Effector memory CD8-positive, alpha-beta T cell (primary cell): ENCODE data around the gene UBC.
A peak's percentile ranks its signal among the peaks of the same experiment; 100 is the strongest.
"Not testable (repeated sequence)": the region's sequence is repeated elsewhere in the genome, so short reads cannot be mapped to it uniquely, and the experiment has no call there.

Source experiments
- ATAC-seq: fragments of 150-1000 bp; cut with Tn5 transposase; replicated peaks from 2 replicates; pipeline ENCODE4 v1.10.0; 2021; ENCODE audit warnings: mild to moderate bottlenecking, moderate library complexity
- DNase-seq, 3 experiments: peaks; one replicate each; pipeline ENCODE4 v3.0.0; 2021
- H3K27ac Mint-ChIP-seq, 2 donors: one replicate each; pipeline ENCODE4 v1.8.0; 2022; ENCODE audit warnings: mild to moderate bottlenecking in 2 of 2, mixed read lengths in 2 of 2, moderate library complexity in 2 of 2
- H3K27me3 Mint-ChIP-seq, 2 donors: one replicate each; pipeline ENCODE4 v1.8.0; 2022; ENCODE audit warnings: mixed read lengths in 2 of 2
- H3K36me3 Mint-ChIP-seq: one replicate; pipeline ENCODE4 v1.8.0; 2022; ENCODE audit warnings: mild to moderate bottlenecking, moderate library complexity, mixed read lengths; ENCODE audit not compliant: insufficient read depth
- H3K4me1 Mint-ChIP-seq, 2 donors: one replicate each; pipeline ENCODE4 v1.8.0; 2022; ENCODE audit warnings: low read depth in 2 of 2, mixed read lengths in 2 of 2
- H3K4me3 Mint-ChIP-seq, 2 donors: one replicate each; pipeline ENCODE4 v1.8.0; 2022; ENCODE audit warnings: mild to moderate bottlenecking in 2 of 2, mixed read lengths in 2 of 2, moderate library complexity in 2 of 2
- H3K9me3 Mint-ChIP-seq, 2 donors: one replicate each; pipeline ENCODE4 v1.8.0; 2022; ENCODE audit warnings: mixed read lengths in 2 of 2

The UBC gene

GRCh38 chr12:124946447-124946793 is 32.0 kb upstream of the UBC start:
- Mint-ChIP-seq H3K27ac (peak overlapping the region in 1 of 2 donors; percentile 12), H3K4me1 (peaks cover 0 to 3% of the 10 kb centered on the region in 2 donors)

GRCh38 chr12:124941170-124941527 is 26.7 kb upstream of the UBC start:
- H3K4me3 Mint-ChIP-seq = no peak overlapping the region
- no peaks in the 10 kb centered on the region for H3K27me3 Mint-ChIP-seq
- no peaks in the 10 kb centered on the region for H3K9me3 Mint-ChIP-seq
- H3K4me1 Mint-ChIP-seq = peaks cover 4 to 9% of the 10 kb centered on the region in 2 donors
- DNase-seq = no peak
- peaks cover 9% of the 10 kb centered on the region for H3K36me3 Mint-ChIP-seq
- no peak for ATAC-seq
- H3K27ac Mint-ChIP-seq = no peak overlapping the region

More at GRCh38 chr12:124946447-124946793, 32.0 kb upstream of the UBC start:
- no peaks in the 10 kb centered on the region for H3K27me3 Mint-ChIP-seq
- ATAC-seq = no peak
- H3K36me3 Mint-ChIP-seq = peaks cover 29% of the 10 kb centered on the region
- H3K4me3 Mint-ChIP-seq = no peak overlapping the region
- no peak for DNase-seq
- no peaks in the 10 kb centered on the region for H3K9me3 Mint-ChIP-seq

GRCh38 chr12:124940393-124941169 is 26.1 kb upstream of the UBC start:
- Mint-ChIP-seq H3K27me3 (no peaks in the 10 kb centered on the region), H3K4me1 (peaks cover 4 to 8% of the 10 kb centered on the region in 2 donors), H3K4me3 (no peak overlapping the region), H3K36me3 (peaks cover 9% of the 10 kb centered on the region), H3K27ac (no peak overlapping the region), H3K9me3 (no peaks in the 10 kb centered on the region)
- ATAC-seq = peak; percentile 58
- peak; percentile 69 to 81 (median 70) for DNase-seq

GRCh38 chr12:124940143-124940392 is 25.6 kb upstream of the UBC start:
- no peak overlapping the region for H3K4me3 Mint-ChIP-seq
- no peaks in the 10 kb centered on the region for H3K27me3 Mint-ChIP-seq
- peaks cover 9% of the 10 kb centered on the region for H3K36me3 Mint-ChIP-seq
- peak; percentile 11 for ATAC-seq
- H3K27ac Mint-ChIP-seq = no peak overlapping the region
- DNase-seq = no peak
- H3K4me1 Mint-ChIP-seq = peaks cover 4 to 8% of the 10 kb centered on the region in 2 donors
- no peaks in the 10 kb centered on the region for H3K9me3 Mint-ChIP-seq

- no peak overlapping the region for H3K27ac Mint-ChIP-seq
- no peak overlapping the region for H3K4me3 Mint-ChIP-seq
- peaks cover 4 to 8% of the 10 kb centered on the region in 2 donors for H3K4me1 Mint-ChIP-seq
- no peaks in the 10 kb centered on the region for H3K9me3 Mint-ChIP-seq
- peak; percentile 70 for ATAC-seq
- no peaks in the 10 kb centered on the region for H3K27me3 Mint-ChIP-seq
- H3K36me3 Mint-ChIP-seq = peaks cover 9% of the 10 kb centered on the region
- DNase-seq = peak; percentile 87 to 95 (median 90)
Observed at GRCh38 chr12:124939421-124940142, 25.1 kb upstream of the UBC start.

GRCh38 chr12:124939079-124939420 is 24.6 kb upstream of the UBC start:
- Mint-ChIP-seq H3K9me3 (no peaks in the 10 kb centered on the region), H3K27me3 (no peaks in the 10 kb centered on the region), H3K36me3 (peaks cover 9% of the 10 kb centered on the region), H3K27ac (no peak overlapping the region), H3K4me3 (no peak overlapping the region), H3K4me1 (peaks cover 4 to 8% of the 10 kb centered on the region in 2 donors)
- ATAC-seq = peak; percentile 54
- DNase-seq = peak; percentile 30 to 60 (median 48)

- Mint-ChIP-seq H3K9me3 (no peaks in the 10 kb centered on the region), H3K27me3 (no peaks in the 10 kb centered on the region), H3K36me3 (peaks cover 8% of the 10 kb centered on the region), H3K27ac (no peak overlapping the region), H3K4me1 (peaks cover 4 to 8% of the 10 kb centered on the region in 2 donors), H3K4me3 (no peak overlapping the region)
- ATAC-seq = no peak
- DNase-seq = no peak
Observed at GRCh38 chr12:124938587-124938986, 24.1 kb upstream of the UBC start.

- Mint-ChIP-seq H3K4me3 (peak overlapping the region in 1 of 2 donors; percentile 27), H3K27ac (no peak overlapping the region), H3K9me3 (no peaks in the 10 kb centered on the region), H3K4me1 (peaks cover 4 to 8% of the 10 kb centered on the region in 2 donors), H3K36me3 (peaks cover 4% of the 10 kb centered on the region), H3K27me3 (no peaks in the 10 kb centered on the region)
- ATAC-seq (no peak), DNase-seq (no peak)
Observed at GRCh38 chr12:124938108-124938507, 23.7 kb upstream of the UBC start.

GRCh38 chr12:124931528-124931927 is 17.1 kb upstream of the UBC start:
- peaks cover 18 to 22% of the 10 kb centered on the region in 2 donors for H3K4me1 Mint-ChIP-seq
- H3K27ac Mint-ChIP-seq, H3K9me3 Mint-ChIP-seq, H3K4me3 Mint-ChIP-seq, ATAC-seq, DNase-seq: not testable (repeated sequence)
- peaks cover 0 to 13% of the 10 kb centered on the region in 2 donors for H3K27me3 Mint-ChIP-seq
- peaks cover 32% of the 10 kb centered on the region for H3K36me3 Mint-ChIP-seq

GRCh38 chr12:124930586-124930985 is 16.1 kb upstream of the UBC start:
- H3K27ac Mint-ChIP-seq = no peak overlapping the region
- DNase-seq = no peak
- peaks cover 23 to 24% of the 10 kb centered on the region in 2 donors for H3K4me1 Mint-ChIP-seq
- ATAC-seq = no peak
- H3K9me3 Mint-ChIP-seq = peaks cover 0 to 3% of the 10 kb centered on the region in 2 donors
- H3K36me3 Mint-ChIP-seq = peaks cover 38% of the 10 kb centered on the region
- no peak overlapping the region for H3K4me3 Mint-ChIP-seq
- peaks cover 0 to 13% of the 10 kb centered on the region in 2 donors for H3K27me3 Mint-ChIP-seq

GRCh38 chr12:124929649-124930419 is 15.4 kb upstream of the UBC start:
- Mint-ChIP-seq H3K9me3 (peaks cover 0 to 3% of the 10 kb centered on the region in 2 donors), H3K36me3 (peaks cover 38% of the 10 kb centered on the region), H3K27ac (peak overlapping the region; percentile 11 to 100), H3K27me3 (peaks cover 0 to 13% of the 10 kb centered on the region in 2 donors), H3K4me3 (no peak overlapping the region), H3K4me1 (peaks cover 24 to 27% of the 10 kb centered on the region in 2 donors)
- DNase-seq (no peak), ATAC-seq (no peak)

GRCh38 chr12:124928912-124929530 is 14.6 kb upstream of the UBC start:
- DNase-seq (no peak), ATAC-seq (no peak)
- H3K36me3 Mint-ChIP-seq = peaks cover 38% of the 10 kb centered on the region
- H3K27ac Mint-ChIP-seq = peak overlapping the region; percentile 100
- peaks cover 0 to 3% of the 10 kb centered on the region in 2 donors for H3K9me3 Mint-ChIP-seq
- H3K4me1 Mint-ChIP-seq = peaks cover 24 to 27% of the 10 kb centered on the region in 2 donors
- peak overlapping the region; percentile 95 to 98 for H3K4me3 Mint-ChIP-seq
- H3K27me3 Mint-ChIP-seq = peaks cover 0 to 13% of the 10 kb centered on the region in 2 donors
